ENCODE results near the gene MEG3. TPM values are rescaled to one million over a fixed set of nuclear protein-coding genes. Genes with fewer than 3 reads are reported as not detected.
A peak's percentile ranks its signal among the peaks of the same experiment; 100 is the strongest.

Gene MEG3
- total RNA-seq, 1 experiment from 2014 or later, result 338 TPM

GRCh38 chr14:100788517-100788916 is 37.4 kb upstream of the MEG3 start:
- TF ChIP-seq NR1H2 (CRISPR knock-in tag; IDR thresholded peaks at IDR 0.05) (no peak), ZNF219 (CRISPR knock-in tag; IDR thresholded peaks at IDR 0.05; ENCODE audit: borderline replicate concordance) (no peak), NFE2L1 (CRISPR knock-in tag; IDR thresholded peaks at IDR 0.05) (no peak), NFYB (CRISPR knock-in tag; conservative IDR thresholded peaks at IDR 0.05; ENCODE audit: low read depth) (no peak), OVOL2 (CRISPR knock-in tag; IDR thresholded peaks at IDR 0.05; ENCODE audit: borderline replicate concordance) (no peak), ATF1 (CRISPR knock-in tag; IDR thresholded peaks at IDR 0.05) (no peak), ZNF317 (CRISPR knock-in tag; IDR thresholded peaks at IDR 0.05; ENCODE audit: borderline replicate concordance, low read depth) (no peak), AR (CRISPR knock-in tag; IDR thresholded peaks at IDR 0.05) (no peak), FOXJ3 (CRISPR knock-in tag; IDR thresholded peaks at IDR 0.05; ENCODE audit: borderline replicate concordance) (no peak), TEAD1 (CRISPR knock-in tag; IDR thresholded peaks at IDR 0.05) (no peak), ZNF532 (CRISPR knock-in tag; IDR thresholded peaks at IDR 0.05; ENCODE audit: borderline replicate concordance) (no peak), ZNF263 (CRISPR knock-in tag; IDR thresholded peaks at IDR 0.05; ENCODE audit: low read depth) (no peak), MXD4 (CRISPR knock-in tag; IDR thresholded peaks at IDR 0.05; ENCODE audit: borderline replicate concordance) (no peak), ZNF512 (CRISPR knock-in tag; IDR thresholded peaks at IDR 0.05; ENCODE audit: borderline replicate concordance) (no peak), ZBTB43 (CRISPR knock-in tag; IDR thresholded peaks at IDR 0.05) (no peak), ELF4 (CRISPR knock-in tag; IDR thresholded peaks at IDR 0.05; ENCODE audit: low read depth) (no peak)
- Mint-ChIP-seq H3K4me1 (peaks cover 19% of the 10 kb centered on the region), H3K27ac (no peak overlapping the region), H3K27me3 (ENCODE audit: low read depth) (no peaks in the 10 kb centered on the region; the same call in 1 of the 2 replicates), H3K36me3 (no peaks in the 10 kb centered on the region), H3K4me3 (no peak overlapping the region), H3K9me3 (no peaks in the 10 kb centered on the region)
- ATAC-seq, result 0 out of 2 replicates have a peak, but pooled peaks have one; percentile 19
- no peak for DNase-seq (ENCODE audit: low spot score)
- POLR2A ChIA-PET, result no interaction called here
- CTCF ChIA-PET, result interaction anchor here (1.0 to 1.6 kb wide), 2 partner anchors 10 to 16 kb away, joined by 3 to 4 read pairs; no protein-coding TSS in a partner anchor
